ENCODE measurements around the gene PPM1H.
"Not testable (repeated sequence)": the region's sequence is repeated elsewhere in the genome, so short reads cannot be mapped to it uniquely, and the experiment has no call there.

Gene PPM1H

GRCh38 chr12:62934799-62935674 is at the start of gene PPM1H:
PPM1H (minus strand) TSS chr12:62935150; CDS start chr12:62934736, 414 bp downstream.
- DNase-seq (ENCODE audit: low read depth), result no peak

- no peak for DNase-seq (ENCODE audit: low read depth)
Measured at GRCh38 chr12:62983594-62983993, 48.6 kb upstream of the PPM1H start.

GRCh38 chr12:62978768-62979167 is 43.8 kb upstream of the PPM1H start:
- no peak for DNase-seq (ENCODE audit: low read depth)

GRCh38 chr12:62977883-62978282 is 42.9 kb upstream of the PPM1H start:
- no peak for DNase-seq (ENCODE audit: low read depth)

- no peak for DNase-seq (ENCODE audit: low read depth)
Measured at GRCh38 chr12:62977418-62977817, 42.5 kb upstream of the PPM1H start.

GRCh38 chr12:62976110-62976662 is 41.2 kb upstream of the PPM1H start:
- DNase-seq (ENCODE audit: low read depth), result no peak

- no peak for DNase-seq (ENCODE audit: low read depth)
Measured at GRCh38 chr12:62971769-62972525, 37.0 kb upstream of the PPM1H start.

- DNase-seq (ENCODE audit: low read depth), result no peak
Measured at GRCh38 chr12:62969695-62970094, 34.7 kb upstream of the PPM1H start.

- DNase-seq (ENCODE audit: low read depth), result no peak
Measured at GRCh38 chr12:62967701-62968100, 32.8 kb upstream of the PPM1H start.

GRCh38 chr12:62966990-62967506 is 32.1 kb upstream of the PPM1H start:
- no peak for DNase-seq (ENCODE audit: low read depth)

- DNase-seq (ENCODE audit: low read depth), result not testable (repeated sequence)
Measured at GRCh38 chr12:62966446-62966989, 31.6 kb upstream of the PPM1H start.

GRCh38 chr12:62965700-62966099 is 30.8 kb upstream of the PPM1H start:
- not testable (repeated sequence) for DNase-seq (ENCODE audit: low read depth)

- DNase-seq (ENCODE audit: low read depth), result not testable (repeated sequence)
Measured at GRCh38 chr12:62965242-62965641, 30.3 kb upstream of the PPM1H start.

GRCh38 chr12:62963486-62964041 is 28.6 kb upstream of the PPM1H start:
- DNase-seq (ENCODE audit: low read depth), result no peak

GRCh38 chr12:62960324-62960723 is 25.4 kb upstream of the PPM1H start:
- DNase-seq (ENCODE audit: low read depth), result no peak

GRCh38 chr12:62959745-62960144 is 24.8 kb upstream of the PPM1H start:
- no peak for DNase-seq (ENCODE audit: low read depth)

GRCh38 chr12:62957233-62957953 is 22.4 kb upstream of the PPM1H start:
- no peak for DNase-seq (ENCODE audit: low read depth)

GRCh38 chr12:62955678-62956077 is 20.7 kb upstream of the PPM1H start:
- DNase-seq (ENCODE audit: low read depth), result no peak

GRCh38 chr12:62950317-62950716 is 15.4 kb upstream of the PPM1H start:
- no peak for DNase-seq (ENCODE audit: low read depth)

- no peak for DNase-seq (ENCODE audit: low read depth)
Measured at GRCh38 chr12:62948123-62948522, 13.2 kb upstream of the PPM1H start.

- no peak for DNase-seq (ENCODE audit: low read depth)
Measured at GRCh38 chr12:62947364-62947763, 12.4 kb upstream of the PPM1H start.

All from stimulated activated CD8-positive, alpha-beta memory T cell treated with anti-CD3 and anti-CD28 coated beads, Interleukin-7, amount 100 ng/mL, for 24 hours (primary cell).